OCI-LY1 (cell line): Measurements from ENCODE around the gene PSMG1.

Experiments
- EZH2 ChIP-seq: fragments of 200-600 bp; sonication (generic), shearing (Covaris generic); IDR thresholded peaks from 2 replicates; pipeline ENCODE4 v1.8.0; 2017; ENCODE audit warnings: borderline replicate concordance, mixed run types, mild to moderate bottlenecking, antibody characterized with exemption, low read length, moderate library complexity, mixed read lengths
- TF ChIP-seq, protein P1 (sequence below): fragments of 200-600 bp; sonication (generic), shearing (Covaris generic); IDR thresholded peaks from 2 replicates; pipeline ENCODE4 v1.5.1; 2017; ENCODE audit warnings: mild to moderate bottlenecking, antibody characterized with exemption, low read length, moderate library complexity, mixed read lengths

DNA sequence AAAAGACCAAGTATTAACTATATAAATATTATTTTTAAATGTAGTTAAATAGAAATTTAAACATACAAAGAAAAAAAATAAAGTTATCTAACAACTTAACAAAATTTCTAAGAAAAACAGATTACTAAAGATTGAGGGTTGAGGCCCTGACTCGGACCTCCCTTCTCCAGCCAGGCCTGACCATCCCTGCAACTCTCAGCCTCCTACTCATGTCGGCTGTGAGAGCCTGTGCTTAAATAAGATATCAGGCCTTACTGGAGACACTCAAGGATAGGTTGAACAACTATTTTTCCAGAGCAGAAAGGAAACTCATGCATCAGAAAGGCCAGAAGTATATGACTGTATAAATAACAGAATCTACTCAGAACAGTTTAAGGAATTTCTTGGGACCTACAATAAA is 33.0 kb upstream of the PSMG1 start:
- TF ChIP-seq, protein P1, sequence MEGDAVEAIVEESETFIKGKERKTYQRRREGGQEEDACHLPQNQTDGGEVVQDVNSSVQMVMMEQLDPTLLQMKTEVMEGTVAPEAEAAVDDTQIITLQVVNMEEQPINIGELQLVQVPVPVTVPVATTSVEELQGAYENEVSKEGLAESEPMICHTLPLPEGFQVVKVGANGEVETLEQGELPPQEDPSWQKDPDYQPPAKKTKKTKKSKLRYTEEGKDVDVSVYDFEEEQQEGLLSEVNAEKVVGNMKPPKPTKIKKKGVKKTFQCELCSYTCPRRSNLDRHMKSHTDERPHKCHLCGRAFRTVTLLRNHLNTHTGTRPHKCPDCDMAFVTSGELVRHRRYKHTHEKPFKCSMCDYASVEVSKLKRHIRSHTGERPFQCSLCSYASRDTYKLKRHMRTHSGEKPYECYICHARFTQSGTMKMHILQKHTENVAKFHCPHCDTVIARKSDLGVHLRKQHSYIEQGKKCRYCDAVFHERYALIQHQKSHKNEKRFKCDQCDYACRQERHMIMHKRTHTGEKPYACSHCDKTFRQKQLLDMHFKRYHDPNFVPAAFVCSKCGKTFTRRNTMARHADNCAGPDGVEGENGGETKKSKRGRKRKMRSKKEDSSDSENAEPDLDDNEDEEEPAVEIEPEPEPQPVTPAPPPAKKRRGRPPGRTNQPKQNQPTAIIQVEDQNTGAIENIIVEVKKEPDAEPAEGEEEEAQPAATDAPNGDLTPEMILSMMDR: no peak
- no peak for TF ChIP-seq EZH2
